ENCODE data around the gene SRSF1.
A peak's percentile ranks its signal among the peaks of the same experiment; 100 is the strongest.
"Not testable (repeated sequence)": the region's sequence is repeated elsewhere in the genome, so short reads cannot be mapped to it uniquely, and the experiment has no call there.

SRSF1 gene

DNA sequence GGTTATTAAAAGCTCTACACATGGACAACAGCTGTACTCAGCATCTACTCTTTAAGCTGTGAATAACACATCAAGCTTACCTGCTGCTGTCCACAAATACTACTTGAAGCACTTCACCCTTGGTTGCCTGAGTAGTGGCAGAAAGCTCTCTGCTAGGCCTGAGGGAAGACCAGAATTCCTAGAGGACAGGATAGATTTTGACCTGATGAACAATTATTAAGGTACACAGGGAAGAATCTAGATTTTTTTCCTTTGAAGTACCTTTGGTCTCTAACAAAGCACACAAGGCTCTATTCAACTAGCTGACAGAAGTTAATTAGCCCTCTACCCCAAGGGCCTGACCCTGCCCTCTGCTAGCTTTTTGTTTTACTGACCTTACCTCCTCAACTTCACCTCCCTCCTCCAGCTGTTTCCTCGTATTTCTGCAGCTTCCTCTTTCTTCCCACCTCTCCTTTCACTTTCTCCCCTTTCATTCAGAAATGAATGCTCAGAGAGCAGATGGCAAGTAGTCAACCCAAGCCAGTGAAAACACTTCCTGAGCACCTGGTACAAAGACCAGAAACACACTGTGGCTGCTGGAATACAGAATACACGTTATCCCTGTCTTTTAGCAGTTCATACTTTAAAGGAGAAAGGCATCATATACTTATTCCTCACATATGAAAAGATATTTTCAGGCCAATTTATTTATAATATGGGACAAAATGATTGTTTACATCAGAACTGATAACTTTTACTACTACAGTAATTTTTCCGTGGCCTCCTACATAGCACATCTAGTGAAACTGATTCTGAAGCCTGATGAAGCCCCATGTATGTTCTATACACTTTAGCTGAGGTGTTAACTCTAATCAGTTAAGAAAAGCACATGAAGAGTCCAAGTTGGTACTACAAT lies 13.3 kb downstream of the SRSF1 start:
- DNase-seq (ENCODE audit: low read depth in 4 of 4, low spot score in 1 of 4), result no peak

DNA sequence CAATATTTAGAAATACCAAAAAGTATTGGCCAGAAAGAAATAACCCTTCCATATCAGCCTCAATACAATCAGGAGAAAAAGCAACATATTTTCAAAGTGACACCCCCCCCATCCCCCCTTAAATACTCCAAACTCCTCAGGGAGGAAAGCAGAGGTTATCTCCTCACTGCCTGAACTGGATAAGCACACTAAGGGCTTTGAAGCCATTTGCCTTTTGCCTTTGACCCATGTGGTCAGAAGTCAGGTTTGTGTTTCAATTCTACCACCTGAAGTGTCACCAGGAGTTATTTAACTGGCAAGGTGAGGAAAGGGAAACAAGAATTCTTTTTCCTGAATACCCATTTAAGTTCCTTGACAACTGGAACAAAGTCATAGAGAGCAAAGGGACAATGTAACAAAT lies 15.5 kb downstream of the SRSF1 start:
- no peak for DNase-seq (ENCODE audit: low read depth in 4 of 4, low spot score in 1 of 4)

GRCh38 chr17:57990037-57990436 lies 17.0 kb downstream of the SRSF1 start:
- DNase-seq (ENCODE audit: low read depth in 4 of 4, low spot score in 1 of 4), result no peak

DNA sequence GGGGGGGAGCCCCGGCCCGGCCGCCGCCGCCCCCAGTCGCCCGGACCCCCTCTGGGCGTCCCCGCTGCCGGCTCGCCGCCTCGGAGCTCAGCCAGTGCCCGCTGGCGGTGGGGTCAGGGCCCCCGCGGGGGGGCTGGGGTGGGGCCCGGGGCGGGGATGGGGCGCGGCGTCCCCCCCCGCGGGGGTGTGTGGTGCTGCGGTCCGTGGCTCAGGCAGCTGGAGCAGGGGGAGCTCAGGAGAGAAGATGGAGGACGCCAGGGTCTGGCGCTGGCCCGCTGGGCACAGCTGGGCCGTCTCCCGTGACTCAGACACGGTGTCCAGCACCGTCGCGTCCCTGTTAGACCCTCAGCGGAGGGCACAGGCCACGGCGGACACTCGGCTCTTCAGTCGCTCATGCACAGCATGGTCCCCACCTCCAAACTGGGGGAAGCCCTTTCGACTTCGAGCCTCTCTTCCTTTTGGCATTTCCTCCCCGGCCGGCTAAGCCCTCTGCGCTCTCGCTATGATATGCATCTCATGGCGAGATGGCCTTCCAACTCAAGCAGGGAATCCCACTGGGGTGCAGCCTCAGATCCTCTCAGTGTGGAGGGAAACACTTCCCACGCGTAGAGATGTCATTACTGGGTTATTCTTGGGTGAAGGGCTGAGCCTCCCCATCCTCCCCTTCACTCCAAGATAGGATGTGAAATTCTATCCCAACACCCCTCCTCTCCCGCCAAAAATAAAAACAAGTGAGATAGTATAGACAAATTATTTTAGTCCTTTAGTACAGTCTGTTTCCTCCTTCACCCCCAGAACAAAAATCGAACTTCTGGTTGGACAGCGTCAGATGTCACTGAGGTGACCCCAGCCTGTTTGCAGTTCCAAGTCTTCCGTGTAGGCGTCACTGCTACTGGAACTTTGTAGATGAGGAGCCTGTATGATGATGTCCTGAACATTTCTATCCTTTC lies 18.5 kb downstream of the SRSF1 start:
- DNase-seq (ENCODE audit: low read depth in 4 of 4, low spot score in 1 of 4), result peak in 2 of 4 experiments; percentile 37 to 45

DNA sequence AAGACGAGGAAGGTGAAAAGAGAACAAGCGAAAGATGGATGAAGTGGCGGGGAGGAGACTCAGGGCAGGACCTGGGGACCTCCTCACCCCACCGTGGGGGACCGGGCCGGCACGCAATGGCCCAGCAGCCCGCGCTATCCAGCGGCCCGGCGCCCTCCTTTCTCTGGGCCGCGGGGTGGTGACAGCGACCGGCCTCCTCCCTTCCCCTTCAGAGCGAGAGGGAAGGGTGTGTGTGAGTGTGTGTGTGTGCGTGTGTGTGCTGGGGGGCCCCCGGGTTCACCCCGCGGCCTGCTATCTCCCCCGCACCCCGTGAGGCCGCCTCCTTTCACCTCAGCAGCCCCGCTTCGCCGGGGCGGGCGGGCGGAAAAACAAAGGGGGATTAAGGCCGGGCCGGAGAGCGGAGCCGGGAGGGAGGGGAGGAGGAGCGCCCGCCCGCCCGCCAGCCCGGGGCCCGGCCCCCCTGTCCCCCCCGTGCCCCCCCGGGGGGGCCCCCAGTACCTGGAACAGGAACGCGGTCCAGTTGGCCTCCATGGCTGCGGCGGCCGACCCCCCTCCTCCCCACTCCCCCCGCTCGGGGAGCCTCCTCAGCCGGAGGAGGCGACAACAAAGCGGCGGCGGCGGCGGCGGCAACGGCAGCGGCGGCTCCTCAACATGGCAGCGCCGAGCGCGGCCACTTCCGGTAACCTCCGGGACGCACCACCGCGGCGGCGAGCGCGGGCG lies 19.3 kb downstream of the SRSF1 start, which contains the start of gene VEZF1:
Gene VEZF1, minus strand, starts transcription at position 674 of the 720 bp plus-strand sequence. Its CDS starts 143 bp downstream, at position 531.
- DNase-seq (ENCODE audit: low read depth in 4 of 4, low spot score in 1 of 4), result peak in 3 of 4 experiments; percentile 53 to 69 (median 67)

DNA sequence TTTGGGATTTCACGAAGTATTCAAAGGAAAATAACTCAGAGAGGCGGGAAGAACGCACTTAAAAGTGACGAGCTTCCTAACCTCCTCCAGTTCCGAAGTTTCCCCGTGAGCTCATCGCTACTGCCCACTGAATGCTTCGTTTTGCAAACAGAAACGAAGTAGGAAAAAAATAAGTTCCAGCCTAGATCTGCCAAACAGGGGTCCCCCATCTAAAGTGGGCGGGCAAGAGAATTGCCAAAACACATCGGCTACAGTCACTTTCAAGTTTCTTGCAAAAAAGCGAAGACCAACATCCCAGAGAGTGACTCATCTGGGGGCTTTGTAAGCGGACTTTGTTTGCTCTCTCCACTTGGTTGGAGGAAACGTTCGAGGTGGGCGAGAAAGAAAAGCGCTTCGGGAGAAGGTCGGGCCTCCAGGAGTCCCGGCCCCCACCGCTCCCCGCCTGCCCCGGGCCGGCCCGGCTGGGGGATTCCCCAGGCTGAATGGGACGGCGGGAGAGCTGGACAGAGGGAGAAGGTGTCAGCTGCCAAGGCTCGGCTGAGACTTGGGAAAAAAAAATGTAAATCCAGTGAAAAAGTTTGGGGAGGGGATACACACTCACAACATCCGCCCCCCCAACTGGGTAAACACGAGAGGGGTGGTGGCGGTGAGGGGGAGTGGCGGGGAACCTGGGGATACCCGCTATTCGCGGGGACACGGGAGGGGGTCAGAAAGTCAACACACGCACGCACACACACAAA lies 20.0 kb downstream of the SRSF1 start:
- peak in 1 of 4 experiments; percentile 21 for DNase-seq (ENCODE audit: low read depth in 4 of 4, low spot score in 1 of 4)

GRCh38 chr17:57985675-57985974 lies 21.4 kb downstream of the SRSF1 start:
- DNase-seq (ENCODE audit: low read depth in 4 of 4, low spot score in 1 of 4), result no peak

DNA sequence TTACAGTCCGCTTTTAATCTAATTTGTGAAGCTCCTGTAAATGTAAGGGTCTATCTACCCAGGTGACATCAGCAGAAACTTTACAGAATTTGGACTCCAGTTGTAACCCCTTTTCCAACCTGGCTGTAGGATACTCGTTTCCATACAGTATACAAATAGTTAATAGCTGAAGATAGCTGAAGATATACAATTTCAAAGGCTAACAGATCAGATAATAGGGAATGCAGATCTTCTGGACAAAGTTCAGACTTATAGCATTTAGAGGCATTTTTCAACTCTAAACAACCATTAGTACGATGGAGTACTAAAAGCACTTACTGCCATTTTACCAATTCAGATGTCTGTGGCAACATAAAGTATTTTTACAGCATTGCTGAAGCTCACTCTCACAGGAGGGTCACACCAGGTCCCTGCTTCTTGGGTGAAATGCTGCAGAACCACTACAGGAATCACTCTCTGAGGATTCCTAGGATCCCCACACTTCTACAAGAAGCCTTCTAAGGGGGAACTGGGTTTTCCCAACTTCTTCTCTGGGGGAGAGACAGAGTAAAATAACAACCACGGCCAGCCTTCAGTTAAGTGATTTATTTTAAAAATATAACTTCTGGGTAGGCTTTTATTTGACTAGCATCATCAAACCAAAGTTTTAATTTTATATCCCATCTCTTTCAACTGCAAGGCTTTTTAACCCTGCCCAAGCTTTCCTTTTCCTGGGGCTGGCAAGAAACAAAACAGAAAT lies 21.9 kb downstream of the SRSF1 start:
- no peak for DNase-seq (ENCODE audit: low read depth in 4 of 4, low spot score in 1 of 4)

DNA sequence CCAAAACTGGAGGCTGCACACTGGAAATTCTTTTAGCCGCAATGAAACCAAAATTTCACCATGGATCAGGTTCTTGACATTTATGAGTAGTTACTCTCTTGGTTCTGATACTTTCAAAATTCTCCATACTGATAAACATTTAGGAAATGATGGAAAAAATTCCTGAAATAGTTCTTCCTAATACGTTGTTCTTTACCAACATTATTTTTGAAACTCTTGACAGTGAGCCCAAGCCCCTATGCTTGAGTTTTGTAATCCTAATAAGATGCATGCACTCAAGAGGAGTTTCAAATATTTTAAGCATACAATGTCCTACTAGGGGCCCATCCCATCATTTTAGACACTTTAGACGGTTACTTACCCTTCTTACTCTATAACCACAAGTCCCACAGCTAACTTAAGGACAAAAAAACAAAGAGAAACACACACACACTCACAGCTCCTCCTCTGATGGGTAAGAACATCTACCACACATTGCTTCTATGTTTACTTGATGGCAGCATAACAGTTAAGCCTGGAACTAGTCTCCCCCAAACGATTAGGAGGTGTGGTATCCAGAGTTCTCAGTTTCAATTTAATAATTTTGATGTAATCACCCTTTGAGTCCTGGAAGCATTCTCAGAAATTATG lies 22.7 kb downstream of the SRSF1 start:
- no peak for DNase-seq (ENCODE audit: low read depth in 4 of 4, low spot score in 1 of 4)

- DNase-seq (ENCODE audit: low read depth in 4 of 4, low spot score in 1 of 4), result no peak
These were observed 23.6 kb downstream of the SRSF1 start for GRCh38 chr17:57983446-57983845.

DNA sequence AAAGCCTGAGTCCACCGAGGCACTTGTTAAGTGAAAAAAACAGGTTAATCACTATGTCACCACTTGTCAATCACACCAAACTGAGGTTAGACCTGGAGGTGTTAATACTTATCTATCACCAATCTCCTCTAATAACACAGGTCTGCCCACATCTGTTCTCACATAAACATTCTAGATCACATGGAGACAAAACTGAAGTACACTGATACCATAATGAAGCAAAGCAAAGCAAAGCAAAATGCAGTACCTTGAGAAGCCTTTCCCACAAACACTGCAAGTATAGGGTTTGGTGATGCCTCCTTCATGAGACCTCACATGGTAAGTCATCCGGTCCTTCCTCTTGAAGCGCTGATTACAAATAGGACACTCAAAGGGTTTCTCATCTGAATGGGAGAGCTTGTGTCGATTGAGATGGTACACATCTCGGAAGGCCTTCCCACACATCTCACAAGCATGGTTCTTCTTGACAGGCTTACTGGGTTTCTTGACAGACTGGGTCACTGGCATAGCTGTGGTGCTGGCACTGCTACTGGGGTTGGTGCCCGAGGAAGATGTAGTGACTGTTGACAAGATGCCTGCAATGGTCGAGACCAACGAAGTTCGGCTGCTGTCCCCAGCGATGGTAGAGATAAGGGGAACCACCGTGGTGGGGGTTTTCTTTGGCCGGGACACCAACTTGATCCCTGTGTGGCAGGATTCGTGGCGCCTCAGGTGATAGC lies 24.4 kb downstream of the SRSF1 start:
- no peak for DNase-seq (ENCODE audit: low read depth in 4 of 4, low spot score in 1 of 4)

- no peak for DNase-seq (ENCODE audit: low read depth in 4 of 4, low spot score in 1 of 4)
These were observed 26.5 kb downstream of the SRSF1 start for GRCh38 chr17:57980522-57980921.

GRCh38 chr17:57979076-57979475 lies 28.0 kb downstream of the SRSF1 start:
- DNase-seq (ENCODE audit: low read depth in 4 of 4, low spot score in 1 of 4), result no peak

GRCh38 chr17:57976594-57976993 lies 30.5 kb downstream of the SRSF1 start:
- no peak for DNase-seq (ENCODE audit: low read depth in 4 of 4, low spot score in 1 of 4)

- DNase-seq (ENCODE audit: low read depth in 4 of 4, low spot score in 1 of 4), result no peak
These were observed 32.0 kb downstream of the SRSF1 start for GRCh38 chr17:57975044-57975443.

DNA sequence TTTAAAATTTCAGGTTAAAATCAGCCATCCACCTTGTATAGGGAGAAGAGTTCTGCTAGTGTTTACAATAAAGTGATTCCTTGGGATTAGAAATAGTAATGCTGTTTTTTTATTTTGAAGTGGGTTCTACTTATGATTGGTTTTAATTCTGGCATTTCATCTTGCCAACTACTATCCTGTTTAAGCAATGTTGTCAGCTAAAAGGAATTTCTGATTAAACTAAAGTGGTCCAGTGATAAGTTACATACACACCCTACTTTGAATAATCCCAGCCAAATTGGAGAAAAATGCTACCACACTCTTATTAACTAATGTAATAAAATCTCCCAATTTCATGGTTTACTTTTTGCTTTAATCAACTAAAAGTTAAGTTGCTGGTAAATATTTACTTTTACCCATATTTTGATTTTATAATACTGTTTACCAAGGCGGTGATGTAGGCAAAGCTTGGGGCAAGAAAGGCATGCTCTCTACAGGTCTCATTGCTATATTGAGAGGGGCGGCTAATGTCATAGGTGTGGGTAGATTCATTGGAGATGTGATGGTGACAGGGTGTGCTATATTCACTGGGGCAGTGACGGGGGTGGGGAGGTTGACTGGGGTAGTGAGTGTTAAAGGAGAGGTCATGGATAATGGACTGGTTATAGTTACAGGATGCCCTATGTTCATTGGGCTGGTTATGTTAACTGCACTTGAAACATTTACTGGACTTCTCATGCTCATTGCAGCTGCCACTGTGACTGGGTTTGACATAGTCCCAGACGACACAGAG lies 32.8 kb downstream of the SRSF1 start:
- not testable (repeated sequence) for DNase-seq (ENCODE audit: low read depth in 4 of 4, low spot score in 1 of 4)

- no peak for DNase-seq (ENCODE audit: low read depth in 4 of 4, low spot score in 1 of 4)
These were observed 34.9 kb downstream of the SRSF1 start for GRCh38 chr17:57972151-57972550.

GRCh38 chr17:57971572-57971971 lies 35.5 kb downstream of the SRSF1 start:
- no peak for DNase-seq (ENCODE audit: low read depth in 4 of 4, low spot score in 1 of 4)

All from stimulated activated CD4-positive, alpha-beta T cell treated with anti-CD3 and anti-CD28 coated beads, Interleukin-1b, Interleukin-23, amount 100 ng/mL, for 24 hours (primary cell).